Nephron progenitor cell (in vitro differentiated cells): ENCODE data around the gene RPS15.
A peak's percentile ranks its signal among the peaks of the same experiment; 100 is the strongest.

ENCODE experiments used
- DNase-seq: peaks from one replicate; pipeline ENCODE4 v3.0.0; 2021
- H3K27ac Mint-ChIP-seq: 2 replicates; pipeline ENCODE4 v1.8.0; 2021; ENCODE audit warnings: mild to moderate bottlenecking, moderate library complexity, mixed read lengths
- H3K27me3 Mint-ChIP-seq: 2 replicates; pipeline ENCODE4 v1.8.0; 2021; ENCODE audit warnings: mild to moderate bottlenecking, low read depth, mixed read lengths; ENCODE audit not compliant: poor library complexity
- H3K36me3 Mint-ChIP-seq: 2 replicates; pipeline ENCODE4 v1.8.0; 2021; ENCODE audit warnings: low read depth, mixed read lengths
- H3K4me1 Mint-ChIP-seq: 2 replicates; pipeline ENCODE4 v1.8.0; 2021; ENCODE audit warnings: mixed read lengths
- H3K4me3 Mint-ChIP-seq: 2 replicates; pipeline ENCODE4 v1.8.0; 2021; ENCODE audit warnings: mild to moderate bottlenecking, moderate library complexity, mixed read lengths
- H3K9me3 Mint-ChIP-seq: 2 replicates; pipeline ENCODE4 v1.8.0; 2021; ENCODE audit warnings: mild to moderate bottlenecking, moderate library complexity, mixed read lengths
- CTCF ChIP-seq: fragments of 200-600 bp; sonication (generic); IDR thresholded peaks from 2 replicates; pipeline ENCODE4 v1.5.0; 2021; ENCODE audit warnings: antibody characterized with exemption

The RPS15 gene

DNA sequence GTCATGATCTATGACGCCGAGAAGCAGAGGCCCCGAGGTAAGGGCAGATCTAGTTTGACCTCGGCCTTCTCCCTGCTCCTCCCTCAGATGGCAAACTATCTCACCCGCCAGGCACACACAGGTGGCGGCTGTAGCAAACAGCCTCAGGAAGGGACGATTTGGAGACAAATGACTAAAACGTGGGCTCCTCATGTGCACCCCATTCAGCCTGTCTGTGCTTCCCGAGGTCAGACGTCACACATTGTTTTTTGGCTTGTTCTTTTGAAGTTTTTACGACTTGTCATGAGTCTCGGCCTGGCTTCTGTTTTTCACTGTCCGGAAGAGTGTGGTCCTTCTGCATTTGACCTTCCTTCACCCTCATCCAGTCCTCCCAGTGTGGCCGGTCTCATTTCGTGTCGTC lies 15.8 kb upstream of the RPS15 start:
- Mint-ChIP-seq H3K9me3 (no peaks in the 10 kb centered on the region), H3K4me1 (peaks cover 82% of the 10 kb centered on the region), H3K4me3 (peak overlapping the region; percentile 60), H3K36me3 (peaks cover 33% of the 10 kb centered on the region), H3K27ac (peak overlapping the region; percentile 97), H3K27me3 (no peaks in the 10 kb centered on the region)
- no peak for DNase-seq
- TF ChIP-seq CTCF: no peak

DNA sequence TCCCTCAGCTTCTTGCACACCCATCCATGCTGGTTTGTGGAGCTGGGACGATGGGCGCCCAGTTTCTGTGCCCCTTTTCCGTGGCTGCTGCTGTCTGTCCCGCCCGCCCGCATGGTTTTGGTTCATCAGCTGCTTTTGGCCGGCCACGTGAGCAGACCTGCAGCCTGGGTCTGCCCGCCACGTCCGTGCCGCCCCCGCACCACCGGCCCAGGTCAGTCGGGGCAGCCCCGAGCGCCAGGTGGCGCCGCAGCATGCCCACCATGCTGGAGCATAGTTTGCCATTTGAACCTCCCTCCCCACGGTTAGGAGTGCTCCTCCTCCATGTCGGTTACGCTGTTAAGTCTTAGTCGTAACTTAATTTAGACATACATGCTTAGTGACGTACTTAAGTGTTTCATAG lies 15.3 kb upstream of the RPS15 start:
- Mint-ChIP-seq H3K9me3 (no peaks in the 10 kb centered on the region), H3K4me3 (peak overlapping the region; percentile 63), H3K27ac (peak overlapping the region; percentile 97), H3K36me3 (peaks cover 31% of the 10 kb centered on the region), H3K4me1 (peaks cover 76% of the 10 kb centered on the region), H3K27me3 (no peaks in the 10 kb centered on the region)
- TF ChIP-seq CTCF: no peak
- no peak for DNase-seq

GRCh38 chr19:1423436-1424191 lies 14.6 kb upstream of the RPS15 start:
- H3K27ac Mint-ChIP-seq: peak overlapping the region; percentile 92
- no peaks in the 10 kb centered on the region for H3K9me3 Mint-ChIP-seq
- peaks cover 34% of the 10 kb centered on the region for H3K36me3 Mint-ChIP-seq
- H3K27me3 Mint-ChIP-seq: no peaks in the 10 kb centered on the region
- no peak for DNase-seq
- no peak for TF ChIP-seq CTCF
- H3K4me1 Mint-ChIP-seq: peaks cover 71% of the 10 kb centered on the region
- H3K4me3 Mint-ChIP-seq: peak overlapping the region; percentile 63

- Mint-ChIP-seq H3K27ac (peak overlapping the region; percentile 92), H3K27me3 (no peaks in the 10 kb centered on the region), H3K4me1 (peaks cover 68% of the 10 kb centered on the region), H3K4me3 (peak overlapping the region; percentile 67), H3K9me3 (no peaks in the 10 kb centered on the region), H3K36me3 (peaks cover 31% of the 10 kb centered on the region)
- no peak for TF ChIP-seq CTCF
- peak; percentile 59 for DNase-seq
These were observed 13.8 kb upstream of the RPS15 start for GRCh38 chr19:1424192-1424955.

DNA sequence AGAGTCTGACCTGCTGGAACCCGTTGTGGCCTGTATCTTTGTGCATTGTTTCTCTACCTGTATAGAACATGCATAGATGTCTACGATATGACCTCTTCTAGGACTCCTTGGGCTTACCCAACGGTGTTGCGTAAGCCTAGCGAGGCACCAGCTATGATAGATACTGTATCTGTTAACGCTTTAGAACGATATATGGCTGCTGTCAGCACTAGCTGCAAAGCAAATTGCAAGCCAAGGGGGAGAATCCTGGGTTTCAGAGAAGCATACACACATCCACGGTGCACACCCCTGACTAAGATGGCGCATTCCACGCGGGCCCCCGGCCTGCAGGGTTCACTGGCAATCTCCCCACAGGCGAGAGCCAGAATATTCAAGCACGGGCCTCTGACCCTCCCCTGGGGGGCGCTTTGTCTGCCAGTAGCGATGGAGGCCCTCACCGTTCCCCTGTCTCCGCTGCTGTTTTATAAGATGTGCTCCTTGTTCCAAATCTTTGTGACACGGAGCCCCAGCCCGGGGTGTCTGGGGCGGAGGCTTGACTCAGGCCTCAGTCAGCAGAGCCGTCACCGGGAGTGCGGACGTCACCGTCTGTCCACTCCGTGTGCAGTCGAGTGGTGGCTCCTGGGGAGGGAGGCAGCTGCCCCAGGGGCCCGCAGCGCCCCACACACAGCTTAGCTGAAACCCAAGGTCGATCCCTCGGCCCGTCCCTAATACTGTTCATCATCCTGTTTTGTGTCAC lies 12.9 kb upstream of the RPS15 start:
- TF ChIP-seq CTCF: no peak
- no peak for DNase-seq
- Mint-ChIP-seq H3K36me3 (peaks cover 26% of the 10 kb centered on the region), H3K9me3 (no peaks in the 10 kb centered on the region), H3K4me3 (peak overlapping the region; percentile 71), H3K27me3 (no peaks in the 10 kb centered on the region), H3K27ac (peak overlapping the region; percentile 92), H3K4me1 (peaks cover 69% of the 10 kb centered on the region)
